Measurements from ENCODE around the gene FRK. TPM values are rescaled to one million over a fixed set of nuclear protein-coding genes. Genes with fewer than 3 reads are reported as not detected.
"Not testable (repeated sequence)": the region's sequence is repeated elsewhere in the genome, so short reads cannot be mapped to it uniquely, and the experiment has no call there.

FRK gene
- total RNA-seq, 4 donors from 2014 or later = 1.2 to 3.5 (median 2.4) TPM

DNA sequence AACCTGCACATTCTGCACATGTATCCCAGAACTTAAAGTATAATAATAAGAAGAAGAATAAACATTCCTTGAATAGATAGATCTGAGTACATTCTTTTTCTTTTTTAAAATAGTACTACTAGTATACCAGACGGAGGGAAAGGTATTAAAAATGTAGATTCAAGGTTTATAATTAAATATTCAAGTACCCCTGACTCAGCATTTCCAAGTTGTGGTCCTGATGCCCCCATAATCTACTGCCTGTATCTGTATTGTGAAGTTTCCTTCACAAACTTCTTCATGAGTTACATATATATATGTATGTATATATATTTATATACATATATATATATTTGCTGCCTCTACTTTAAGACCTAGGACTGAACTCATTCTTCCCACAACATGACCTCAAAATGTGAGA, 14.0 kb downstream of the FRK start:
- 0 to 3% methylated on average over 1 of the region's 1 CpG for WGBS, 2 donors
- Histone ChIP-seq H3K27me3 (no peaks in the 10 kb centered on the region), H3K36me3 (no peaks in the 10 kb centered on the region), H3K27ac (no peak overlapping the region), H3K4me3 (replicated peaks in 1 of 3) (no peak overlapping the region), H3K9me3 (no peaks in the 10 kb centered on the region), H3K4me1 (no peaks in the 10 kb centered on the region)
- no peak for DNase-seq
- intact Hi-C loops (cut with DNase I) = no loop called here
- TF ChIP-seq, protein P1, sequence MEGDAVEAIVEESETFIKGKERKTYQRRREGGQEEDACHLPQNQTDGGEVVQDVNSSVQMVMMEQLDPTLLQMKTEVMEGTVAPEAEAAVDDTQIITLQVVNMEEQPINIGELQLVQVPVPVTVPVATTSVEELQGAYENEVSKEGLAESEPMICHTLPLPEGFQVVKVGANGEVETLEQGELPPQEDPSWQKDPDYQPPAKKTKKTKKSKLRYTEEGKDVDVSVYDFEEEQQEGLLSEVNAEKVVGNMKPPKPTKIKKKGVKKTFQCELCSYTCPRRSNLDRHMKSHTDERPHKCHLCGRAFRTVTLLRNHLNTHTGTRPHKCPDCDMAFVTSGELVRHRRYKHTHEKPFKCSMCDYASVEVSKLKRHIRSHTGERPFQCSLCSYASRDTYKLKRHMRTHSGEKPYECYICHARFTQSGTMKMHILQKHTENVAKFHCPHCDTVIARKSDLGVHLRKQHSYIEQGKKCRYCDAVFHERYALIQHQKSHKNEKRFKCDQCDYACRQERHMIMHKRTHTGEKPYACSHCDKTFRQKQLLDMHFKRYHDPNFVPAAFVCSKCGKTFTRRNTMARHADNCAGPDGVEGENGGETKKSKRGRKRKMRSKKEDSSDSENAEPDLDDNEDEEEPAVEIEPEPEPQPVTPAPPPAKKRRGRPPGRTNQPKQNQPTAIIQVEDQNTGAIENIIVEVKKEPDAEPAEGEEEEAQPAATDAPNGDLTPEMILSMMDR (IDR thresholded peaks at IDR 0.05) = no peak
- no peak for TF ChIP-seq POLR2A (IDR thresholded peaks at IDR 0.05)

DNA sequence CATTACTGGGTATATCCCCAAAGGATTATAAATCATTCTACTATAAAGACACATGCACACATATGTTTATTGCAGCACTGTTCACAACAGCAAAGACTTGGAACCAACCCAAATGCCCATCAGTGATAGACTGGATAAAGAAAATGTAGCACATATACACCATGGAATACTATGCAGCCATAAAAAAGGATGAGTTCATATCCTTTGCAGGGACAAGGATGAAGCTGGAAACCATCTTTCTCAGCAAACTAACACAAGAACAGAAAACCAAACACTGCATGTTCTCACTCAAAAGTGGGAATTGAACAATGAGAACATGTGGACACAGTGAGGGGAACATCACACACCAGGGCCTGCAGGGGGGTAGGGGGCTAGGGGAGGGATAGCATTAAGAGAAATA, 14.4 kb downstream of the FRK start:
- H3K4me1 ChIP-seq; H3K36me3 ChIP-seq; DNase-seq; H3K27ac ChIP-seq; H3K27me3 ChIP-seq; H3K9me3 ChIP-seq; intact Hi-C loops (cut with DNase I); H3K4me3 ChIP-seq (replicated peaks in 1 of 3): not testable (repeated sequence)

DNA sequence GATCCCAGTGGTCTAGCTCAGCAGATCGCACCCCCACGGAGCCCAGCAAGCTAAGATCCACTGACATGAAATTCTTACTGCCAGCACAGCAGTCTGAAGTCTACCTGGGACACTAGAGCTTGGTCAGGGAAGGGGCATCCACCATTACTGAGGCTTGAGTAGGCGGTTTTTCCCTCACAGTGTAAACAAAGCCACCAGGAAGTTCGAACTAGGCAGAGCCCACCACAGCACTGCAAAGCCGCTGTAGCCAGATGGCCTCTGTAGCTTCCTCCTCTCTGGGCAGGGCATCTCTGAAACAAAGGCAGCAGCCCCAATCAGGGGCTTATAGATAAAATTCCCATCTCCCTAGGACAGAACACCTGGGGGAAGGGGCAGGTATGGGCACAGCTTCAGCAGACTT, 18.8 kb downstream of the FRK start:
- Histone ChIP-seq H3K9me3 (no peaks in the 10 kb centered on the region), H3K4me1 (no peaks in the 10 kb centered on the region), H3K27me3 (no peaks in the 10 kb centered on the region), H3K4me3 (replicated peaks in 1 of 3) (no peak overlapping the region), H3K27ac (no peak overlapping the region), H3K36me3 (no peaks in the 10 kb centered on the region)
- DNase-seq = no peak
- intact Hi-C loops (cut with DNase I) = no loop called here
- TF ChIP-seq POLR2A (IDR thresholded peaks at IDR 0.05) = no peak
- TF ChIP-seq, protein P1 (IDR thresholded peaks at IDR 0.05) = no peak
- WGBS, 2 donors = 68 to 73% methylated on average over 3 to 4 of the region's 5 CpGs

DNA sequence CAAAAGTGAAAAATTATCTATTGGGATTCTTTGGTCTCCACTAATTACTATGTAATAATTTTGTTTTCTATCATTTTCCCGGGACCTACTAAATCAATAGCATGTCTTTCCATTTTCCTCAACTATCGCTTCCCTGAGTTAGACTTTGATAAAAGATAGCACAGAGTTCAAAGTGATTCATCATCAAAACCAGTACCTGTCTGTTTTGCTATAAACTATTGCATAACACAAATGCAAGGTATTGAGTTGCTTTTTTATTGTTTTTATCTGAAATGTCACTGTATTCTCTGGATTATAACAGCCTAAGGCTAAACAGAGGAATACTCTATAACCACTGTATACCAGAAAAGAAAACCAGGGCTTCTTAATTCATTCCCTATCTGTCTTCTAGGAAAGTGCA, 19.7 kb downstream of the FRK start:
- Histone ChIP-seq H3K9me3 (no peaks in the 10 kb centered on the region), H3K36me3 (no peaks in the 10 kb centered on the region), H3K4me3 (replicated peaks in 1 of 3) (no peak overlapping the region), H3K4me1 (no peaks in the 10 kb centered on the region), H3K27me3 (no peaks in the 10 kb centered on the region), H3K27ac (no peak overlapping the region)
- intact Hi-C loops (cut with DNase I) = no loop called here
- 94 to 96% methylated on average over 2 of the region's 2 CpGs for WGBS, 2 donors
- no peak for DNase-seq
- TF ChIP-seq POLR2A (IDR thresholded peaks at IDR 0.05) = no peak
- TF ChIP-seq, protein P1 (IDR thresholded peaks at IDR 0.05) = no peak

DNA sequence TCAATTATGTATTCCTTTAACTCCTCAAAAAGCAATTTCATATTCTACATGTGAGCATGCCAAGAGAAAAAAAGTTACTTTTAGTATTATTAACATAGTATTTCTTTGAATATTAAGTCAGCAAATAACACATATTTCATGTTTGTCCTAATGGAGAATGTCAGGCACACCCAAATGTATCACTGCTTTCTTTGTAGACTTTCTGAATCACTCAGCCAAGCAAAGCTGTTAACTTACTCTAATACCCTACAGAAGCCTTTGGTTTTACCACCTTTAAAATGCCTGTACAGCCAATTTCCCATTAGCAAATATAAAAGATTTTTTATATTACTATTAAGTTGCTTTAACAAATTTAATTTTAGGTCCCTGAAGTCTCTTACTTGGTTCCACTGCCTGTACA, 23.8 kb downstream of the FRK start:
- no peak overlapping the region for H3K27ac ChIP-seq
- no peaks in the 10 kb centered on the region for H3K36me3 ChIP-seq
- TF ChIP-seq, protein P1 (IDR thresholded peaks at IDR 0.05) = no peak
- TF ChIP-seq POLR2A (IDR thresholded peaks at IDR 0.05) = no peak
- intact Hi-C loops (cut with DNase I) = no loop called here
- DNase-seq = no peak
- no peaks in the 10 kb centered on the region for H3K9me3 ChIP-seq
- no peaks in the 10 kb centered on the region for H3K4me1 ChIP-seq
- H3K4me3 ChIP-seq (replicated peaks in 1 of 3) = no peak overlapping the region
- H3K27me3 ChIP-seq = no peaks in the 10 kb centered on the region
